Measurements from ENCODE around the gene BLOC1S5. TPM values are rescaled to one million over a fixed set of nuclear protein-coding genes. Genes with fewer than 3 reads are reported as not detected.

BLOC1S5 gene
- total and polyA plus RNA-seq, 2 of the 8 experiments (the other 6 are each of a cell fraction or from before 2014, with no cell fraction given) = 3.4 to 17.2 TPM

DNA sequence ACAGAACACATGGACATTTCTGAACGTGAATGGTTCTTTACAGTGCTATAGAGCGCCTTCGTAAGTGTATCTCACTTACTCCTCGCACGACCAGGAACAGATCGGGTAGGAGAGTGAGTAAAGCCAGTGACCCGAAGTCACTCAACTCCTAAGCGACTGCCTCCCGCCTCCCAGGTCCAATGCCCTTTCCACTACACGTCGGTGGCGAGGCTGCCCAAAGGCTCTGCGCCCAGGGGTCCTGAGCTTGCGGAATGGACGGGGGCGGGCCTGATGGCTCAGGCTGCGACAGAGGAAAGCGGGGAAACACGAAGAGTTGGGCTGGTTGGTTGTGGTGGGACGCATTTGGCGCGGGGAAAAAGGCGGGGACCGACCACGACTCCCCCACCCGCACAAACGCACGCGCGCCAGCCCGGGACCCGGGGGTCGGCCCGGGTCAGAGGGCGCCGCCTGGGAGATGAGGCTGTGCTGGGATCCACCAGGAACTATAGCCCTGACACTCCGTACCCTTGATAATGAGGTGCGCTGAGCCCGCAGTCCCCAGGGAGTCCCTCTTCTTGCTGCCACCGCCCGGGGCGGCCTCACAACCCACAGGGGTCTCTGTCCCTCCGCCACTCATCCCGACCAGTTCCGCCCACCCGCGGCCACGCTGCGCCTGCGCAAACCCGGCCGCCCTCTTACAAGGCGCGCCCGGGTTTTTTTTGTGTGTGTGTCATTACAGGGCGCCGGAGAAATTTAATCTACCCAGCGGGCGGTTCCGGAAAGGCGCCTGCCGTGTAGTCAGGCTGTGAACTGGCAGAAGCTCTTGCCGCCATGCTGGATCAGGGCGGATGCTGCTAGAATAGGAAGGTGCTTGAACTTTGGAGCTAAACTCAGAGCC lies at the start of gene BLOC1S5 (continued):
- TF ChIP-seq HDAC6 (IDR thresholded peaks at IDR 0.05; ENCODE audit: low read depth, low read length) = no peak
- peak; percentile 98 for TF ChIP-seq CREB1 (IDR thresholded peaks at IDR 0.05)
- peak; percentile 76 for TF ChIP-seq SRF (IDR thresholded peaks at IDR 0.05; ENCODE audit: low read depth, low read length)
- TF ChIP-seq RNF2 (IDR thresholded peaks at IDR 0.05; ENCODE audit: borderline replicate concordance, low read depth, low read length, missing control alignments, poor library complexity, severe bottlenecking) = no peak
- no peak for TF ChIP-seq CHD2 (IDR thresholded peaks at IDR 0.05; ENCODE audit: low read length)
- no peak for TF ChIP-seq CBX5 (IDR thresholded peaks at IDR 0.05; ENCODE audit: low read depth, low read length)
- TF ChIP-seq NRF1 (IDR thresholded peaks at IDR 0.05; ENCODE audit: low read depth, low read length) = peak; percentile 70
- TF ChIP-seq MAFK (IDR thresholded peaks at IDR 0.05; ENCODE audit: low read depth, low read length) = no peak
- TF ChIP-seq RAD21 (IDR thresholded peaks at IDR 0.05 in 1 of 2, conservative IDR thresholded peaks at IDR 0.05 in 1 of 2; ENCODE audit: low read depth in 2 of 2, low read length in 2 of 2) = no peak
- TF ChIP-seq ASH2L (IDR thresholded peaks at IDR 0.05; ENCODE audit: low read length) = peak; percentile 83
- no peak for TF ChIP-seq JUND (IDR thresholded peaks at IDR 0.05; ENCODE audit: low read length)
- TF ChIP-seq CHD1 (IDR thresholded peaks at IDR 0.05; ENCODE audit: low read depth, low read length) = no peak
- TF ChIP-seq BRCA1 (IDR thresholded peaks at IDR 0.05; ENCODE audit: low read depth, low read length) = no peak; the same call in 1 of the 2 replicates
- no peak for TF ChIP-seq EZH2 (IDR thresholded peaks at IDR 0.05; ENCODE audit: low read depth, low read length, severe bottlenecking)
- 0 out of 2 replicates have a peak, but pooled peaks have one; percentile 51 for TF ChIP-seq SP1 (IDR thresholded peaks at IDR 0.05; ENCODE audit: low read depth, low read length)
- no peak for TF ChIP-seq POU5F1 (IDR thresholded peaks at IDR 0.05; ENCODE audit: low read depth, low read length)
- TF ChIP-seq EP300 (IDR thresholded peaks at IDR 0.05; ENCODE audit: borderline replicate concordance in 1 of 2, low read depth in 2 of 2, low read length in 2 of 2) = peak in 1 of 2 experiments; percentile 86; a peak in 1 of 3 replicates
- TF ChIP-seq CBX8 (IDR thresholded peaks at IDR 0.05; ENCODE audit: borderline replicate concordance, low read depth, low read length) = no peak
- peak; percentile 53 for TF ChIP-seq NANOG (IDR thresholded peaks at IDR 0.05; ENCODE audit: insufficient read depth, low read depth, low read length, poor library complexity, severe bottlenecking)
- TF ChIP-seq SP2 (IDR thresholded peaks at IDR 0.05; ENCODE audit: low read length) = no peak
- TF ChIP-seq BACH1 (IDR thresholded peaks at IDR 0.05; ENCODE audit: low read length) = no peak; the same call in 1 of the 2 replicates
- TF ChIP-seq TAF7 (optimal IDR thresholded peaks at IDR 0.05; ENCODE audit: borderline replicate concordance, low read depth, low read length) = no peak
- TF ChIP-seq TCF12 (IDR thresholded peaks at IDR 0.05; ENCODE audit: low read depth, low read length) = no peak
- TF ChIP-seq SIN3A (conservative IDR thresholded peaks at IDR 0.05 in 1 of 2, IDR thresholded peaks at IDR 0.05 in 1 of 2; ENCODE audit: low read depth in 1 of 2, low read length in 2 of 2) = peak; percentile 44 to 67; a peak in 1 of 4 replicates
